Progenitor cell of endocrine pancreas (in vitro differentiated cells): Measurements from ENCODE around the gene TSPYL6. TPM values are rescaled to one million over a fixed set of nuclear protein-coding genes. Genes with fewer than 3 reads are reported as not detected.

Experiments
- DNase-seq: peaks from one replicate; pipeline ENCODE4 v3.0.0; 2021; ENCODE audit warnings: low spot score; ENCODE audit not compliant: unreplicated experiment
- H3K27ac Mint-ChIP-seq: 2 replicates; pipeline ENCODE4 v1.8.0; 2021; ENCODE audit warnings: mild to moderate bottlenecking, moderate library complexity, mixed read lengths
- H3K27me3 Mint-ChIP-seq: 2 replicates; pipeline ENCODE4 v1.8.0; 2021; ENCODE audit warnings: mixed read lengths
- H3K36me3 Mint-ChIP-seq: 2 replicates; pipeline ENCODE4 v1.8.0; 2022; ENCODE audit warnings: mixed read lengths; ENCODE audit not compliant: insufficient read depth
- H3K4me1 Mint-ChIP-seq: 2 replicates; pipeline ENCODE4 v1.8.0; 2021; ENCODE audit warnings: low read depth, mixed read lengths
- H3K4me3 Mint-ChIP-seq: 2 replicates; pipeline ENCODE4 v1.8.0; 2021; ENCODE audit warnings: low read depth, mild to moderate bottlenecking, moderate library complexity, mixed read lengths
- H3K9me3 Mint-ChIP-seq: 2 replicates; pipeline ENCODE4 v1.8.0; 2021; ENCODE audit warnings: low read depth, mixed read lengths
- CTCF ChIP-seq: fragments of 200-600 bp; sonication (generic); IDR thresholded peaks from one replicate; pipeline ENCODE4 v1.5.0; 2021; ENCODE audit warnings: antibody characterized with exemption, mild to moderate bottlenecking; ENCODE audit not compliant: unreplicated experiment
- total RNA-seq: library from RNA; stranded (reverse); gene quantifications from 2 replicates; pipeline ENCODE4 v1.2.1, GENCODE V29; 2021

Gene TSPYL6
- total RNA-seq, 1 donor from 2014 or later, result not detected

- Mint-ChIP-seq H3K4me3 (no peak overlapping the region), H3K9me3 (no peaks in the 10 kb centered on the region), H3K27me3 (no peaks in the 10 kb centered on the region), H3K36me3 (peaks cover 4% of the 10 kb centered on the region), H3K27ac (no peak overlapping the region), H3K4me1 (no peaks in the 10 kb centered on the region)
- no peak for DNase-seq
- no peak for TF ChIP-seq CTCF
Observed at GRCh38 chr2:54255230-54256090, 569 bp downstream of the TSPYL6 start.

- no peak for TF ChIP-seq CTCF
- Mint-ChIP-seq H3K27me3 (no peaks in the 10 kb centered on the region), H3K9me3 (no peaks in the 10 kb centered on the region), H3K36me3 (peaks cover 4% of the 10 kb centered on the region), H3K4me3 (no peak overlapping the region), H3K27ac (no peak overlapping the region), H3K4me1 (peaks cover 2% of the 10 kb centered on the region)
- no peak for DNase-seq
Observed at GRCh38 chr2:54254180-54254579, 1.8 kb downstream of the TSPYL6 start.

- no peak for TF ChIP-seq CTCF
- Mint-ChIP-seq H3K27me3 (no peaks in the 10 kb centered on the region), H3K27ac (no peak overlapping the region), H3K9me3 (no peaks in the 10 kb centered on the region), H3K4me1 (peaks cover 6% of the 10 kb centered on the region), H3K4me3 (no peak overlapping the region), H3K36me3 (peaks cover 1% of the 10 kb centered on the region)
- DNase-seq, result no peak
Observed at GRCh38 chr2:54249629-54250028, 6.4 kb downstream of the TSPYL6 start.

- H3K4me3 Mint-ChIP-seq, result no peak overlapping the region
- peaks cover 6% of the 10 kb centered on the region for H3K4me1 Mint-ChIP-seq
- no peaks in the 10 kb centered on the region for H3K9me3 Mint-ChIP-seq
- no peak for TF ChIP-seq CTCF
- peaks cover 1% of the 10 kb centered on the region for H3K36me3 Mint-ChIP-seq
- no peak for DNase-seq
- H3K27me3 Mint-ChIP-seq, result no peaks in the 10 kb centered on the region
- H3K27ac Mint-ChIP-seq, result no peak overlapping the region
Observed at GRCh38 chr2:54247115-54247514, 8.9 kb downstream of the TSPYL6 start.

GRCh38 chr2:54240515-54241469 lies 15.2 kb downstream of the TSPYL6 start:
- no peaks in the 10 kb centered on the region for H3K36me3 Mint-ChIP-seq
- no peak for TF ChIP-seq CTCF
- H3K4me1 Mint-ChIP-seq, result no peaks in the 10 kb centered on the region
- H3K9me3 Mint-ChIP-seq, result peaks cover 9% of the 10 kb centered on the region
- no peaks in the 10 kb centered on the region for H3K27me3 Mint-ChIP-seq
- no peak overlapping the region for H3K4me3 Mint-ChIP-seq
- DNase-seq, result no peak
- no peak overlapping the region for H3K27ac Mint-ChIP-seq
